Central memory CD8-positive, alpha-beta T cell (primary cell): Measurements from ENCODE around the gene GTSE1.

Experiments used
- ATAC-seq: fragments of 150-1000 bp; cut with Tn5 transposase; replicated peaks from 2 replicates; pipeline ENCODE4 v1.10.0; 2022; ENCODE audit warnings: mild to moderate bottlenecking, moderate FRiP score, moderate number of reproducible peaks; ENCODE audit not compliant: poor library complexity, severe bottlenecking; ENCODE audit errors: extremely low read depth
- DNase-seq, 2 donors: peaks; one replicate each; pipeline ENCODE4 v3.0.0; 2021; ENCODE audit warnings: low spot score in 2 of 2
- H3K27ac Mint-ChIP-seq: one replicate; pipeline ENCODE4 v1.8.0; 2022; ENCODE audit warnings: low read depth, mild to moderate bottlenecking, moderate library complexity, mixed read lengths
- H3K27me3 Mint-ChIP-seq: one replicate; pipeline ENCODE4 v1.8.0; 2022; ENCODE audit warnings: mixed read lengths
- H3K36me3 Mint-ChIP-seq: one replicate; pipeline ENCODE4 v1.8.0; 2022; ENCODE audit warnings: mild to moderate bottlenecking, moderate library complexity, mixed read lengths; ENCODE audit not compliant: insufficient read depth
- H3K4me1 Mint-ChIP-seq: one replicate; pipeline ENCODE4 v1.8.0; 2022; ENCODE audit warnings: mixed read lengths
- H3K4me3 Mint-ChIP-seq: one replicate; pipeline ENCODE4 v1.8.0; 2022; ENCODE audit warnings: mild to moderate bottlenecking, moderate library complexity, mixed read lengths
- H3K9me3 Mint-ChIP-seq: one replicate; pipeline ENCODE4 v1.8.0; 2022; ENCODE audit warnings: mixed read lengths

The GTSE1 gene

DNA sequence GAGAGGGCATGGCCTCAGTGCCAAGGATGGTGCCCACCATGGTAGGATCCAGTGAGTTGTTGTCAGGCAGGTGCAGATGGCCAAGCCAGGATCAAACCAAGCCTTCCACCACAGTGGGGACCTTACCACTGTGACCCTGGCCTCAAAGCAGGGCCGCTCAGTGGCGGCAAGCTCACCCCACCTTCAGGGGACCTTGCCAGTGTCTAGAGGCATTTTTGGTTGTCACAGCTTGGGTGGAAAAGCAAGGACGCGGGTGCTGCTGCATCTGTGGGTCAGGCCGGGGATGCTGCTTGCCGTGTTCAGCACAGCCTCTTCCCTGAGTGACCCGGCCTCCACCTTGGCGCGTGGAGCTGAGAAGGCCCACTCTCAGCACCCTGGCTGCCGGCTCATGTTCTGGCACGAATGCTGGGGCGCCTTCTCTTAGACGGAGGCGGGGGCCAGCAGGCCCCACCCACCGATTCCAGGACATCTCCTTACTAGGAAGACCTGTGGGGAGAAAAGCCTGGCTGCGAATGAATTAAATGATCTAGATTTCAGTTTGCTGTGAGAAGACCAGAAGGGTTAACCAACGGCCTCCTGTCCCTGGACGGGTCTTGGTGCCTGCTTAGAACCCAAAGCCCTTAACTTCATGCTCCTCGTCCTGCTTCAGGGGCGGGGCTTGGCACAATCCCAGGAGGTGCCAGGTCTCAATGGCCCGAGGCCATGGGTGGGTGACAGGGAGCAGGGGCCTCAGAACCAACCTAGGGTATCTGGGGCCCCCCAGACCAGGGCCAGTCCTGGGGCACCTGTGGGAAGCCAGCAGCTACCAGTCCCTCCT, 57.7 kb downstream of the GTSE1 start:
- H3K9me3 Mint-ChIP-seq, result no peaks in the 10 kb centered on the region
- ATAC-seq (no peak), DNase-seq (no peak)
- H3K27ac Mint-ChIP-seq, result peak overlapping the region; percentile 35
- H3K36me3 Mint-ChIP-seq, result peaks cover 18% of the 10 kb centered on the region
- peaks cover 12% of the 10 kb centered on the region for H3K4me1 Mint-ChIP-seq
- H3K4me3 Mint-ChIP-seq, result no peak overlapping the region
- no peaks in the 10 kb centered on the region for H3K27me3 Mint-ChIP-seq

GRCh38 chr22:46354993-46355305, 58.3 kb downstream of the GTSE1 start:
- Mint-ChIP-seq H3K4me3 (no peak overlapping the region), H3K27ac (no peak overlapping the region), H3K36me3 (peaks cover 12% of the 10 kb centered on the region)

DNA sequence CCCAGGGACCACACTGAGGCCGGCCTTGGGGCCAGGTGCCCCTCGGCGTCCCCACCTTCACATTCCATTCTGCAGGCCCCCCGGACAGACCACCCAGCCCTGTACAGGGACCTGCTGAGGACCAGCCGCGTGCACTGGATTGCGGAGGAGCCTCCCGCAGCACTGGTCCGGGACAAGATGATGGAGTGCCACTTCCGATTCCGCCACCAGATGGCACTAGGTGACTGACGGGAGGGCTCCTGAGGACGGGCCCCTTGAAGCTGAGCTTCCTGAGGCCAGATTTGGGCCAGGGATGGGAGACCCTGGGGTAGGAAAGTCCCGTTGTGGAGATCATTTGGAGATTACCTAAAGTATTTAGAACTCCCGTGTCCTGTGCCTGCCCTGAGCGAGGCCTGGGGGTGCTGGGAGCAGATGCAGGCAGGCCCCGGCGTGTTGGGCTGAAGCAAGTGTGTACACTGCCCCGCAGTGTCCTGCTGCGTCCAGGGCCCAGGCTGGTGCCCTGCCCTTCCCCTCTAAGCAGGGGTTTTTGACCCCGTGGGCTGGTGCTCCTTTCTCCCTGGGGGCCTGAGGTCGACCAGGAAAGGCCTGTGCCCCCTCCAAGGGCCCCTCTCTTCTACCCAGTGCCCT, 58.8 kb downstream of the GTSE1 start:
- peaks cover 8% of the 10 kb centered on the region for H3K36me3 Mint-ChIP-seq
- no peaks in the 10 kb centered on the region for H3K27me3 Mint-ChIP-seq
- no peak overlapping the region for H3K27ac Mint-ChIP-seq
- H3K4me1 Mint-ChIP-seq, result peaks cover 12% of the 10 kb centered on the region
- ATAC-seq (peak; percentile 32), DNase-seq (peak; percentile 40 to 62)
- H3K9me3 Mint-ChIP-seq, result no peaks in the 10 kb centered on the region
- H3K4me3 Mint-ChIP-seq, result no peak overlapping the region

More at GRCh38 chr22:46354993-46355305, 58.3 kb downstream of the GTSE1 start:
- Mint-ChIP-seq H3K27me3 (no peaks in the 10 kb centered on the region), H3K9me3 (no peaks in the 10 kb centered on the region), H3K4me1 (peaks cover 12% of the 10 kb centered on the region)
- ATAC-seq (no peak), DNase-seq (no peak)

- Mint-ChIP-seq H3K27me3 (no peaks in the 10 kb centered on the region), H3K4me3 (no peak overlapping the region), H3K36me3 (peaks cover 5% of the 10 kb centered on the region), H3K4me1 (peaks cover 8% of the 10 kb centered on the region), H3K27ac (no peak overlapping the region), H3K9me3 (no peaks in the 10 kb centered on the region)
- no peak for DNase-seq
- no peak for ATAC-seq
Measured at GRCh38 chr22:46355996-46356471, 59.4 kb downstream of the GTSE1 start.

DNA sequence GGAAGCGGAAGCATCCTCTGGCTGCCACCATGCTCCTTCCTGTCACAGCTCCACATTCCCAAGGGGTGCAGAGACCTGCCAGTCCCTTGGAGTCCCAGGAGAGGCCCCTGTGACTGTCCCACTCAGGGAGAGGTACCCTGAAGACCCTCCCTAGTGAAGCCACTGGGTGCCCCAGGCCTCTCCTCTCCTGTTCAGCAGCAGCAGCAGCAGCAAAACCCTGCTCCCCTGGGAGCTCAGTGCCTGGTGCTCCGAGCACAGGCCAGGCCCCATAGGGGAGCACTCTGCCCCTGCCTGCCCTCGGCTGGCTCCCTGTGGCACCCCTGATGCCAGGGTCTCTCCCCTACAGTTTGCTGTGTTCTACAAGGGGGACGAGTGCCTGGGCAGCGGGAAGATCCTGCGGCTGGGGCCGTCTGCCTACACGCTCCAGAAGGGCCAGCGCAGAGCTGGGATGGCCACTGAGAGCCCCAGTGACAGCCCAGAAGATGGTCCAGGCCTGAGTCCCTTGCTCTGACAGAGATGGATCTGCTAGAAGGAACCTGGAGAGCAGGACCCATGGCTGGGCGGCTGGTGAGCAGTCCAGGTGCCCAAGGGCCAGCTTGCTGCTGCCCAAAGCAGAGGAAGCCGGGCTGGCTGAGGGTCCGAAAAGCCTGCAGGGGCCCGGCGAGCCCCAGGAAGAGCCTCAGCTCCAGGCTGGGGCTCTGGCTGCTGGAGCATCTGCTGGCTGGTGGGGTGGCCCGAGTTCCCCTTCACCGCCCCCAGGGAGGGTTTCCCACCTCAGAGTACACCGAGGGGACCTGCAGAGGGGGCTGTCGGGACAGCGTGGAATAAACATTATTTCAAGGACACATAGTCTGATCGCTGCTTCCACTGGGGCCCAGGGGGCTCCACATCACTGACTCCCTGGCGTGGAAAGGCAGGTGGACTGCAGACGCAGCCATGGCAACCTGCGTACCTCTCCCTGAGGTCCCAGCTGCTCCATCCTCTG, 60.1 kb downstream of the GTSE1 start:
- H3K27me3 Mint-ChIP-seq, result no peaks in the 10 kb centered on the region
- no peak overlapping the region for H3K4me3 Mint-ChIP-seq
- peaks cover 6% of the 10 kb centered on the region for H3K4me1 Mint-ChIP-seq
- no peak for DNase-seq
- H3K27ac Mint-ChIP-seq, result no peak overlapping the region
- peaks cover 4% of the 10 kb centered on the region for H3K36me3 Mint-ChIP-seq
- H3K9me3 Mint-ChIP-seq, result no peaks in the 10 kb centered on the region
- no peak for ATAC-seq

- peaks cover 4% of the 10 kb centered on the region for H3K27me3 Mint-ChIP-seq
- ATAC-seq, result no peak
- DNase-seq, result no peak
- no peak overlapping the region for H3K27ac Mint-ChIP-seq
- H3K36me3 Mint-ChIP-seq, result peaks cover 1% of the 10 kb centered on the region
- peaks cover 6% of the 10 kb centered on the region for H3K4me1 Mint-ChIP-seq
- H3K4me3 Mint-ChIP-seq, result no peak overlapping the region
- H3K9me3 Mint-ChIP-seq, result no peaks in the 10 kb centered on the region
Measured at GRCh38 chr22:46357711-46358520, 61.2 kb downstream of the GTSE1 start.

- Mint-ChIP-seq H3K36me3 (peaks cover 1% of the 10 kb centered on the region), H3K9me3 (no peaks in the 10 kb centered on the region), H3K27ac (peak overlapping the region; percentile 12), H3K27me3 (peaks cover 8% of the 10 kb centered on the region), H3K4me1 (peaks cover 6% of the 10 kb centered on the region), H3K4me3 (no peak overlapping the region)
- ATAC-seq, result no peak
- DNase-seq, result no peak
Measured at GRCh38 chr22:46358766-46359165, 62.1 kb downstream of the GTSE1 start.

- Mint-ChIP-seq H3K9me3 (no peaks in the 10 kb centered on the region), H3K27ac (no peak overlapping the region), H3K4me1 (peaks cover 6% of the 10 kb centered on the region), H3K36me3 (no peaks in the 10 kb centered on the region), H3K4me3 (no peak overlapping the region), H3K27me3 (peaks cover 8% of the 10 kb centered on the region)
- DNase-seq (no peak), ATAC-seq (no peak)
Measured at GRCh38 chr22:46359362-46359761, 62.7 kb downstream of the GTSE1 start.

GRCh38 chr22:46360097-46360496, 63.4 kb downstream of the GTSE1 start:
- no peaks in the 10 kb centered on the region for H3K36me3 Mint-ChIP-seq
- peaks cover 8% of the 10 kb centered on the region for H3K27me3 Mint-ChIP-seq
- H3K4me3 Mint-ChIP-seq, result no peak overlapping the region
- no peak for ATAC-seq
- H3K4me1 Mint-ChIP-seq, result peaks cover 6% of the 10 kb centered on the region
- no peaks in the 10 kb centered on the region for H3K9me3 Mint-ChIP-seq
- no peak for DNase-seq
- H3K27ac Mint-ChIP-seq, result no peak overlapping the region

DNA sequence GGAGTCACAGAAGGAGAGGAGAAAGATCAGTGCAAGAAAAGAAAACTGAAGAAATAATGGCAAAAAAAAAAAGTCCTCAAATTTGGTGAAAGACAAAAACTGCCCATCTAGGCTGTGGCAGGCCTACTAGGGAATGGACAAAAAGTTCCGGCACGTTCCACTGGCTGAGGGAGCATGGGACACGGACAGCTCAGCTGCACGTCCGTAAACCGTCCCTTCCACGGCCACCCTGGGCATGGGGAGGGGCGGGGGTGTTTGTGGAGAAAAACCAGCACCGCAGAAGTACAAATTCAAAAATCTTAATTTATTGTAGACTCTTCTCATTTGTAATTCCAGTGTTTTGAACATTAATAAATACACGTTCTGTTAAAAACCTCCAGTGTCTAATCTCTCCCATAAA, 64.2 kb downstream of the GTSE1 start:
- Mint-ChIP-seq H3K27me3 (peaks cover 8% of the 10 kb centered on the region), H3K9me3 (no peaks in the 10 kb centered on the region), H3K4me1 (no peaks in the 10 kb centered on the region), H3K36me3 (no peaks in the 10 kb centered on the region), H3K27ac (no peak overlapping the region), H3K4me3 (no peak overlapping the region)
- ATAC-seq, result no peak
- DNase-seq, result no peak

GRCh38 chr22:46361826-46362202, 65.1 kb downstream of the GTSE1 start:
- Mint-ChIP-seq H3K27ac (no peak overlapping the region), H3K4me3 (no peak overlapping the region), H3K4me1 (no peaks in the 10 kb centered on the region), H3K9me3 (no peaks in the 10 kb centered on the region), H3K36me3 (no peaks in the 10 kb centered on the region), H3K27me3 (peaks cover 8% of the 10 kb centered on the region)
- DNase-seq, result no peak
- no peak for ATAC-seq
